KMS-11 (cell line): ENCODE results near the gene NSG1.

Experiments
- H2AFZ ChIP-seq: fragments of 200-600 bp; sonication (generic); 2 replicates; pipeline ENCODE4 v1.6.1; 2016; ENCODE audit warnings: antibody characterized with exemption, mixed run types, low read depth
- H3K27ac ChIP-seq: fragments of 200-600 bp; sonication (generic); 2 replicates; pipeline ENCODE4 v1.6.1; 2016; ENCODE audit warnings: mild to moderate bottlenecking, mixed run types
- H3K27me3 ChIP-seq: fragments of 200-600 bp; sonication (generic); 2 replicates; pipeline ENCODE4 v1.6.1; 2017; ENCODE audit warnings: mild to moderate bottlenecking, low read depth, mixed run types, moderate library complexity; ENCODE audit not compliant: insufficient read depth
- H3K36me3 ChIP-seq: fragments of 200-600 bp; sonication (generic); 2 replicates; pipeline ENCODE4 v1.6.1; 2017; ENCODE audit warnings: mild to moderate bottlenecking, mixed run types; ENCODE audit not compliant: insufficient read depth
- H3K4me1 ChIP-seq: fragments of 200-600 bp; sonication (generic); 2 replicates; pipeline ENCODE4 v1.6.1; 2016; ENCODE audit warnings: mild to moderate bottlenecking, low read depth, mixed run types; ENCODE audit not compliant: poor library complexity, severe bottlenecking
- H3K4me2 ChIP-seq: fragments of 200-600 bp; sonication (generic); 2 replicates; pipeline ENCODE4 v1.7.0; 2016; ENCODE audit warnings: mild to moderate bottlenecking, mixed run types
- H3K4me3 ChIP-seq: fragments of 200-600 bp; sonication (generic); IDR thresholded peaks from 2 replicates; pipeline ENCODE4 v1.6.1; 2017; ENCODE audit warnings: low read depth, low read length, mixed read lengths; ENCODE audit not compliant: insufficient read depth
- H3K79me2 ChIP-seq: fragments of 200-600 bp; sonication (generic); 2 replicates; pipeline ENCODE4 v1.6.1; 2016; ENCODE audit warnings: low read depth, mixed run types; ENCODE audit not compliant: insufficient read depth
- H3K9ac ChIP-seq: fragments of 200-600 bp; sonication (generic); 2 replicates; pipeline ENCODE4 v1.6.1; 2016; ENCODE audit warnings: mild to moderate bottlenecking, mixed run types
- H4K20me1 ChIP-seq: fragments of 200-600 bp; sonication (generic); 2 replicates; pipeline ENCODE4 v1.6.1; 2016; ENCODE audit warnings: mild to moderate bottlenecking, mixed run types; ENCODE audit not compliant: insufficient read depth
- CTCF ChIP-seq: fragments of 200-600 bp; sonication (generic); conservative IDR thresholded peaks from 2 replicates; pipeline ENCODE4 v1.6.1; 2017; ENCODE audit warnings: low read depth, mild to moderate bottlenecking, antibody characterized with exemption, low read length, moderate library complexity, mixed read lengths

The NSG1 gene

DNA sequence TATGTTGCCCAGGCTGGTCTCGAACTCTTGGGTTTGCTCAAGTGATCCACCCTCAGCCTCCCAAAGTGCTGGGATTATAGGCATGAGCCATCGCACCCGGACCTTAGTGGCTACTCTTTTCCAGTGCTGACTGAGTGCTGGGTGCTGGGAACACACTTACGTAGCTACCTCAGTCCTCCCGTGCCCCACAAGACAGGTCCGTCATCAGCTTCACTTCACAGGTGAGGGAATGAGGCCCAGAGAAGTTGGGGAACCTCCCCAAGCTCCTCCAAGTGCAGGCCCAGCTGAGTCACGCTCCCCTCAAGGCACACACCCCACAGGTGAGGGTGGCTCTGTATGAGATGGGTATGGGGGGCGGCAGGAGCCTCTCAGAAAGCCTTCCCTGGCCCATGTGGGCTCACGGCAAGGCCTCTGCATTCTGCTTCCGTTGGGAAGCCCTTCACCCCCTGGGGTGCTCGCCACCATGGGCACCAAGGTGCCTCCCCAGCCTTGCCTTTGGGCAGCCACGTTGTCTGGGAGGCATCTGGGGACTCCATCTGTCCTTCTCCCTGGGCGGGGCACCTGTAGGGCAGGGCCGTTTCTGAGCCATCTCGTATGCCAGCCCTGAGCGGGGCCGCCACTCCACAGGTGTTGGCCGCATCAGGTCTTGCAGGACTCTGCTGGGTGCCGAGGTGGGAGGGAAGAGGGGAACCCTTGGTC lies 28.4 kb downstream of the NSG1 start:
- Histone ChIP-seq H3K4me1 (no peaks in the 10 kb centered on the region), H3K4me2 (no peak overlapping the region), H4K20me1 (no peaks in the 10 kb centered on the region), H3K79me2 (no peaks in the 10 kb centered on the region), H3K27ac (no peak overlapping the region), H2AFZ (no peak overlapping the region), H3K9ac (no peak overlapping the region), H3K36me3 (no peaks in the 10 kb centered on the region), H3K27me3 (no peaks in the 10 kb centered on the region), H3K4me3 (no peak overlapping the region)
- no peak for TF ChIP-seq CTCF

GRCh38 chr4:4415806-4416805 lies 29.2 kb downstream of the NSG1 start:
- H3K4me3 ChIP-seq = no peak overlapping the region
- TF ChIP-seq CTCF = no peak
- no peaks in the 10 kb centered on the region for H3K27me3 ChIP-seq
- no peak overlapping the region for H3K4me2 ChIP-seq
- H3K79me2 ChIP-seq = no peaks in the 10 kb centered on the region
- H3K4me1 ChIP-seq = no peaks in the 10 kb centered on the region
- H2AFZ ChIP-seq = no peak overlapping the region
- no peaks in the 10 kb centered on the region for H3K36me3 ChIP-seq
- no peak overlapping the region for H3K9ac ChIP-seq
- no peak overlapping the region for H3K27ac ChIP-seq
- H4K20me1 ChIP-seq = no peaks in the 10 kb centered on the region

GRCh38 chr4:4416981-4417380 lies 30.1 kb downstream of the NSG1 start:
- H4K20me1 ChIP-seq = no peaks in the 10 kb centered on the region
- H3K27ac ChIP-seq = no peak overlapping the region
- H2AFZ ChIP-seq = no peak overlapping the region
- no peaks in the 10 kb centered on the region for H3K79me2 ChIP-seq
- H3K9ac ChIP-seq = no peak overlapping the region
- H3K4me1 ChIP-seq = no peaks in the 10 kb centered on the region
- no peak for TF ChIP-seq CTCF
- no peaks in the 10 kb centered on the region for H3K27me3 ChIP-seq
- H3K36me3 ChIP-seq = no peaks in the 10 kb centered on the region
- no peak overlapping the region for H3K4me2 ChIP-seq
- H3K4me3 ChIP-seq = no peak overlapping the region

- no peaks in the 10 kb centered on the region for H3K79me2 ChIP-seq
- no peak overlapping the region for H3K27ac ChIP-seq
- H3K9ac ChIP-seq = no peak overlapping the region
- H3K4me1 ChIP-seq = no peaks in the 10 kb centered on the region
- no peak overlapping the region for H3K4me2 ChIP-seq
- no peak for TF ChIP-seq CTCF
- no peak overlapping the region for H2AFZ ChIP-seq
- no peaks in the 10 kb centered on the region for H4K20me1 ChIP-seq
- no peaks in the 10 kb centered on the region for H3K36me3 ChIP-seq
- no peak overlapping the region for H3K4me3 ChIP-seq
- no peaks in the 10 kb centered on the region for H3K27me3 ChIP-seq
Observed at GRCh38 chr4:4417886-4418285, 31.0 kb downstream of the NSG1 start.
